NB4 (cell line): ENCODE measurements around the gene SUN2.

Experiments used
- TF ChIP-seq, protein P1 (sequence below): IDR thresholded peaks from one replicate; pipeline ENCODE4 v1.5.1; 2012; ENCODE audit warnings: low read depth, low read length
- TF ChIP-seq, protein P2 (sequence below): IDR thresholded peaks from 2 replicates; pipeline ENCODE4 v1.6.1; 2011; ENCODE audit warnings: low read depth, low read length

DNA sequence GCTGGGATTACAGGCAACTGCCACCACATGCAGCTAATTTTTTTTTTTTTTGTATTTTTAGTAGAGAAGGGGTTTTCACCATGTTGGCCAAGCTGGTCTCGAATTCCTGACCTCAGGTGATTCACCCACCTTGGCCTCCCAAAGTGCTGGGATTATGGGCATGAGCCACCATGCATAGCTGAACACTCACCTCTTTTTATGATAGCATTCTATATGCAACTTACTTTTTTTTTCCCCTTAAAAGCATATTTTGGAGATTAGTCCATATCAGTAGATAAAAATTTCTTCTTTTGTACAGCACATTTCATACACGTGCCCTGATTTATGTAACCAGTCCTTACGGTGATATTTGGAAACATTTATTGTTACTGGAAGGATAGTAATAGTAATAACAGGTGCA, 35.4 kb downstream of the SUN2 start:
- TF ChIP-seq, protein P1, sequence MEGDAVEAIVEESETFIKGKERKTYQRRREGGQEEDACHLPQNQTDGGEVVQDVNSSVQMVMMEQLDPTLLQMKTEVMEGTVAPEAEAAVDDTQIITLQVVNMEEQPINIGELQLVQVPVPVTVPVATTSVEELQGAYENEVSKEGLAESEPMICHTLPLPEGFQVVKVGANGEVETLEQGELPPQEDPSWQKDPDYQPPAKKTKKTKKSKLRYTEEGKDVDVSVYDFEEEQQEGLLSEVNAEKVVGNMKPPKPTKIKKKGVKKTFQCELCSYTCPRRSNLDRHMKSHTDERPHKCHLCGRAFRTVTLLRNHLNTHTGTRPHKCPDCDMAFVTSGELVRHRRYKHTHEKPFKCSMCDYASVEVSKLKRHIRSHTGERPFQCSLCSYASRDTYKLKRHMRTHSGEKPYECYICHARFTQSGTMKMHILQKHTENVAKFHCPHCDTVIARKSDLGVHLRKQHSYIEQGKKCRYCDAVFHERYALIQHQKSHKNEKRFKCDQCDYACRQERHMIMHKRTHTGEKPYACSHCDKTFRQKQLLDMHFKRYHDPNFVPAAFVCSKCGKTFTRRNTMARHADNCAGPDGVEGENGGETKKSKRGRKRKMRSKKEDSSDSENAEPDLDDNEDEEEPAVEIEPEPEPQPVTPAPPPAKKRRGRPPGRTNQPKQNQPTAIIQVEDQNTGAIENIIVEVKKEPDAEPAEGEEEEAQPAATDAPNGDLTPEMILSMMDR: no peak
- TF ChIP-seq, protein P2, sequence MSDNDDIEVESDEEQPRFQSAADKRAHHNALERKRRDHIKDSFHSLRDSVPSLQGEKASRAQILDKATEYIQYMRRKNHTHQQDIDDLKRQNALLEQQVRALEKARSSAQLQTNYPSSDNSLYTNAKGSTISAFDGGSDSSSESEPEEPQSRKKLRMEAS: no peak
